HG03280 (cell line): ENCODE results near the gene CTBP2.
"Not testable (repeated sequence)": the region's sequence is repeated elsewhere in the genome, so short reads cannot be mapped to it uniquely, and the experiment has no call there.

Experiments used
- ATAC-seq: cut with Tn5 transposase; IDR thresholded peaks from one replicate; pipeline ENCODE4 v1.9.1; 2021; ENCODE audit warnings: mild to moderate bottlenecking, moderate library complexity; ENCODE audit not compliant: unreplicated experiment

The CTBP2 gene

GRCh38 chr10:125000366-125001312, 159.7 kb downstream of the CTBP2 start:
- no peak for ATAC-seq

GRCh38 chr10:124999433-125000365, 160.7 kb downstream of the CTBP2 start:
- ATAC-seq, result no peak

DNA sequence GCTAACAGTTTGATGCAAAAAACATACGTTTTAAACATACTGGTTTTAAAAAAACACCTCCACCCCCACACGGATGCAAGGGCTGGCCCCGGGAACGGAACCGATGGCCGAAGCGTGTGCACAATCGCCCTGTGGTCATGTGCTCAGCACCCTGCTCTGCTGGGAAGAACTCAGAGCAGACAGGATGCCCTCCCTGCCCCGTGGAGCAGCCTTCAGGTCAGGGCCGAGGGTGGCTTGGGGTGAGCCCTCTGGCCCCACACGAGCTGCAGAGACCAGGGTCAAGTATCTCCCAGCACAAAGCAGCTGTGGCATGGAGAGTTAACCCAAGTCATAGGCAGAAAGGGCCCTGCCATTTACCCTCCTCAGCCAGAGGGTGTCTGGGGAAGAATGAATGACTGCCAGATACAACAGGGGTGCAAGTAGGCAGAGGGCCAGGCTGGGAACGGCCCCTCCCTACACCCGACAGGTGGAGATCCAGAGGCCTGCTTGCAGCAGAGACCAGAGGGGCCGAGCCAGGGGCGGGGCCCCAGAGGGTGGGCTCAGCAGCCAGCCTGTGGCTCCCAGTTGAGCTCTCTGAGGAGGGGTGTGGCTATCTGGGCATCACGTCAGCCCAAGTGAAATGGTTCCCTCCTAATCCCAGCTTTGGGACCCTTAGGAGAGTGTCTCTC, 161.6 kb downstream of the CTBP2 start:
- no peak for ATAC-seq

DNA sequence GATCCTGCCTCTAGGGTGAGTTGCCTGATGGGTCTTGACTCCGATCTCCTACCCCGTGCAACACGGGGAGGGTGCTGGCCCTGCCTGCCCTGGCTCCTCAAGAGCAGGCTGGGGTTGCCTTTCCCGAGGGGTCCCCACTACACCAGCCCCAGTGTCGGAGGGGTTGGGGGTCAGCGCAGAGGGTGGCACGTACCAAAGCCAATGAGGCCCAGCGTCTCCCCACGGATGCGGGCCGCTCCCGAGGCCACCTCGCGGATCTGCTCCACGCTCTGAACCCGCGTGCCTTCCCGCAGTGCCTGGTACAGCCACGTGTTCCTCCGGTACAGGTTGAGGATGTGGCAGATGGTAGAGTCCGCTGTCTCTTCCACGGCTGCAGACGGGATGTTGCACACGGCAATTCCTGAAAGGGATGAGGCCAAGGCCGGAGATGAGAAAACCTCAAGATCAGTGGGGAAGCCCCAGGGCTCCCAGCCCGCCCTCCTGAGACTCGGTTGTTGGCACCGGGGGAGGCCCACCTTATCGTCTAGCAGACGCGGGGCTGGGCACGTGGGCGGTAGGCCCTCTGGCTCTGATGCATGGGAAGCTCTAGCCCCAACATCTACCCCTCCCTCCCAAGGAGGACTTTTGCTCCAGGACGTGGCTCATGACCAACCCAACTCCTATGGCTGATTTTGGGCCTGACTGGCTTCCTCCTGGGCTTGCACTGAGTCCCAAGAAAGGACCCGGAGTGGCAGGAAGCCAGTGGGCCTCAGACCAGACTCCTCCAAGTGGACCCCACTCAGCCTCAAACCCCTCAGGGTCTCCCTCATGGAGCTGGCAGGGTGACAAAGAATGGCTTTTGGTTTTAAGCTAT, 162.4 kb downstream of the CTBP2 start:
- ATAC-seq, result no peak

DNA sequence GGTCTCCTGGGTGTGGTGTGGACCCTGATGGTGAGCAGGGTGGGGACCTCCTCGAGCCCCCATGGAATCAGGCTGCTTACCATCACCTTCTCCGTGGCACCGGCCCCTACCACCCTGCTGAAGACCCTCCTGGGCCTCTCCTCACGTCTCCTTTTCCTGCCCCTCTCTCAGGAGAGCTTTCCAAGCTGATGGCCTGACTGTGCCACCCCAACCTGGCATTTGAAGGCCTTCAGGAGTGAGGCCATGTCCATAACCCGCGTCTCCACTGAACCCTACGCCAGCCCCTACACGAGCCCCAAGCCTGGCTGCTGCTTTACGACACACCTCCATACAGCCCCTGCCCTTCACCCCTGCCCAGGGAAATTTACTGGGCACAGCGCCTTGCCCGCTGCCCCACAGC, 163.1 kb downstream of the CTBP2 start:
- no peak for ATAC-seq

GRCh38 chr10:124996854-124997215, 163.5 kb downstream of the CTBP2 start:
- ATAC-seq, result no peak

DNA sequence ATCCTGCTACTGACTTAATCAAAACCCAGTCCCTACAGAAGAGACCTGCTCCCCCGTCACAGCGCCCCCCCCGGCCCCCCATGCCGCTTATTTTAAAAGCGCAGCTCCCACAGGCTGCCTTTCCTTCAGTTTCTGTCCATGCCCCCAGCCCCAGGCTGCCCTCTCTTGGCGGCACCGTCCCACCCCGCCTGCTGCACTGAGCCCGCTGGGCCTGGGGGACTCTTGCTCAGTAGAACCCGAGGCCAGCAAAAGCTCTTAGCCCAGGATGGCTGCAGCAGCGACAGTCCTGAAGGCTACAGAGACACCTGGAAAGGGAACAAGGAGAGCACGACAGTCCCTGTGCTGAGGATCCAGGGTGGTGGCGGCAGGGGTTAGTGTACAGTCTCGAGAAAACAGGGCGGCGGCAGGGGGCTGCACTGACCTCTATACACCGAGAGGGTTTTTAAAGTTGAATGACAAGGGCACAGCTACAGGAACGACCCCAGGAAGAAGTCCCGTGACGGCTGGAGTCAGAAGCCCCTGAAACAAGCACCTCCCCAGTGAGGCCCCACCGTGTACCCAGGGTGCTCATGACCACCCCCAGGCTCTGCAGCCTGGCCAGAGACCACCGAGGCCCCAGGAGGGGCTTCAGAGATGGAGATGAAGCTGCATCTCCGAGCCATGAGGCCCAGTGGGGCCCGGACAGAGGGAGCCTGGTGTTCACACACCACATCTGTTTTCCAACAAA, 164.1 kb downstream of the CTBP2 start:
- ATAC-seq, result no peak

DNA sequence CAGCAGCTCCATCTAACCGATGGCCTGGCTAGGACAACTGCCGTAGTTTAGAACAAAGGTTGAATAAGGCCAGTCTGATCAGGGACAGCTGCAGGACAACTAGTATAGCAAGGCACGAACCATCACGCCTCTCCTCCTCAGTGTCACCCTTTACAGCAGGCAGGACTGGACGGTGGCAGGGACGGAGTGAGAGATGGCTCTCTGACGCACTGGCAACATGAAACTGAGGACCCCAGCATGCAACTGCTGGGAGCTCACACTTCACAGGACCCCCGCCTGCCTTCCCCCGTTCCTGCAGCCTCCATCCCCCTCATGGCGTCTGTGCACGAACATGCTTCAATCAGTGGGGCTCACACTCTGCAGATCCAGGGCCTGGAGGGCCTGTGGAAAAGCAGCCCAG, 164.8 kb downstream of the CTBP2 start:
- no peak for ATAC-seq

- no peak for ATAC-seq
These were observed 165.5 kb downstream of the CTBP2 start for GRCh38 chr10:124994573-124995473.

DNA sequence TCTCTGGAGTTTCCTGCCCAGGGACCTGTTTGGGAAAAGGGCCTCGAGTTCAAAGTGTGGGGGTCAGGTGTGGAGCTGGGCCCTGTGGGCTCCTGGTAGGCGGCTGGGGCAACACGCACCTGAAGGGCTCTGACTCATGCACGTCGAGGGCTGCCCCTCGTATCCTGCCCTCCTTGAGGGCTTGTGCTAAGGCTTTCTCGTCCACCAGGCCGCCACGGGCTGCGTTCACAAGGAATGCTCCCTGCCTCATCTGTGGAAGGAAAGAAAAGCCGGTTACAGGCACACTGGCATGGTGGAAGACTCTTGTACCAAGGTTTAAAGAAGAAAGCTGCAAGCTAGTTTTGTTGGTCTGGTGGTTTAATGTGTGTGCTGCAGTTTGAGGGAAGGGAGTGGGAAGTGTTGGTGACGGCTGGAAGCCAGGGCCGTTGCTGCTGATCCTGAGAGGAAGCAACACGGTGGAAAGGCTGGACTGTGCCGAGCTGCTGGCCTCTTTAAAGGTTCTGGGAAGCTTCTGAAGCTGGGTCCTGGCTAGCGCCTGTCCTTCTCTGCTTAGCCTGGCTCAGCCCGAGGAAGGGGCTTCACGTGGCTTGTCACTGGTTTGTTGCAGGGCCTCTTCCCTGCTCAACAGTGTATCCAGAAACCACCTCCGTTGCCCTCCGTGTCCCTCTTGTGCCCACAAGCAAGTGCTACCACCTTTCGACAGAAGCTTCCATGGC, 166.5 kb downstream of the CTBP2 start:
- ATAC-seq, result no peak

DNA sequence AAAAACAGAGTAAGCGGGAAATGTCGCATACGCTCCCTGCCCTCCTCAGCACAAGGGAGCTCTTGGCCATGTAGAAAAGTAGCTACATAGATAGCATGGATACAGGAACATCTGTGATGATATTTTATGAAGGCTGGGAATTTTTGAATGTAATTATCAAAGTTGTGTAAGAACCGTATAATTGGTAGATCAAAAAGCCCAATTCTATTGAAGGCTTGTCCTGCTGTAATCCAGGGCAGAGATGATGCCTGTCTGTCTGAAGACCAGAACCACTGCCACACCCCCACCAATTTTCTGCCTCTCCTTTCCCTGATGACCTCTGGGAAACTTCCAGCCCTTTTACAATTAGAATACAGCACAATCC, 167.0 kb downstream of the CTBP2 start:
- no peak for ATAC-seq

DNA sequence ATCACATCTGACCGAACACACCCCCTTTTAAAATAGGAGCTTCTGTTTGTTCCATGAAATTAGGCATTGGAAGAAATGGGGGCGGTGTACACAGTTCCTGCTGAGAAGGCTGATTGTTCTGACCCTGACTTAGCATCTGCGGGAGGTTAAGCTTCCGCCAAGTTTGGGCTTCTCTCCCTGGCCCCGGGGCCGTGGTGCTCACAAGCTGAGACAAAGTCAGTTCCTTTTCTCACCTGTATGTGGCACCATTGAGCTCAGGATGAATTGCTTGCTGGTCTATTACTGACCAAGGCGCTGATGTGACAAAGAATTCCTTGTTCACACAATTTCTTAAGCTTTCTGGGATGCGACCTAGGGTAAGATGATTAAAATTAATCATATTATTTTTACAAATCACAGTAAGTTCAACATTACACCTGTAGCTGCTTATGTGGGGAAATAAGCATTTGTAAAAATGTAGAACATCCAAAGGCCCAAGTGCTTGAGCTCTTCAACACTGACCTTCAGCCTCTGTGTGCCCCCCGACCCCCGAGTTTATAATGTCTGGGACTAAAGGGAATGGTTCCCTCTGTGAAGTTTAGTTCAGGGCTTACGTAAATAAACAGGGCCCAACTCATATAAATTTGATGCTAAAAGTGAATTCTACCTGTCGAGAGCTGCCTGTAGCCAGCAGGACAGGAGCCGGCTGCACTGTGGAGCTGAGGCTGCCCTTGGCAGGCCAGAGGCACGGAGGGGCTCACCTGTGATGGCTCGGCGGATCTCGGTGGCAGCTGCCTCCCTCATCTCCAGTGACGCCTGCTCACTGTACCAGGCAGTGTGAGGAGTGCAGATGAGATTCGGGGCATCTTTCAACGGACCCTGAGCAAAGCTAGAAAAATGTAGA, 167.7 kb downstream of the CTBP2 start:
- ATAC-seq, result peak; percentile 58

DNA sequence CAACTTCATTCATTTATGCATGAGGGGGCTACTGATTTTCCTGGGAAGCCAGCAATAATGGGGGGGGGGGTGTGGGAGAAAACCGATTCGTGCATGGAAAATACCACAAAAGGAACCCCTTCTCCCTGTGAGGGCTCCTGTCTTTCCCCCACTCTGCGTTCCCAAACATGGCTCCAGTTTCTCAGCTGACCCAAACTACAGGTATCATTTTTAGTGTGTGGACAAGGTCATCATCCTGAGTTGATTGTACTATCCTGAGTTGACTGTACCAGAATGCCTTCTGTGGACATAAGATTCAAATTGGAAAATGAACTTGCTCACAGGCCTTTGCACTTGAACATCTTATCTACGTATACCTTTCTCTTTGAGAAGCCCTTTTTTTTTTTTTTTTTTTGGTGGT, 168.5 kb downstream of the CTBP2 start:
- ATAC-seq, result no peak

GRCh38 chr10:124990671-124991625, 169.4 kb downstream of the CTBP2 start:
- no peak for ATAC-seq

DNA sequence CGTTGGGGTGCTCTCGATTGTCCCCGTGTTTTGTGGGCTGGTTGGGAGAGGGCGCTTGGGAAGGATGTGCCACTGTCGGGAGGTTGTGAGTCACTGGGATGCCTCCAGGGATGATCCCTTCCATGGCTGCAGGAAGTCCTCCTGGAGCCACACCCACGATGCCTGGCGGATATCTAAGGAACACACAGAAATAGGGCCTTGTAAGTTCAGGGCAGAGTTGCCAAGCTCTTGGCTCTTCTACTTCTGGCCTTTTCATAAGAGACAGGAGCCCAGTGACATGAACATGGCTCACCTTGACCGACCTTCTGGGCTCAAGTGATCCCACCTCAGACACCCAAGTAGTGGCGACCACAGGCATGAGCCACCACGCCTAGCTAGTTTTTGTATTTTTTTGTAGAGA, 170.8 kb downstream of the CTBP2 start:
- no peak for ATAC-seq

DNA sequence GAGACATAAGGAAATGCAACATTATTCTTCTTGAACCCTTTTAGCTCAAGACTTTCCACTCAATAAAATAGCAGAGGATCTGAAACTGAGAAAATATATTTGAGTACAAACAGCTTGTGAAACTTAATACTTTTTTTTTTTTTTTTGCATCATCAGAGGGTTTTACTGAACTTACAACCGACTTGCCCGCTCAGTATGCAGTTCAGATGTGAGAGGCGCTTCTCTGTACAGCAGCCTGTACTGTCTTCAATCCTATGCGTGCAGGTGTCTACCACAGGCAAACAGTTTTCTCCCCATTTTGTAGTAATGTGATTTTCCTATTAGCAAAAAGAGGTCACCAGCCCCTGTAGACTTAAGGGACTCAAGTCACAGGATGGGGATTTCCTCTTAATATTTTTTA, 171.6 kb downstream of the CTBP2 start:
- not testable (repeated sequence) for ATAC-seq
